Spleen (tissue), 7 donors: ENCODE data around the gene KIF7.

Experiments used
- CTCF ChIP-seq, 11 experiments: fragments of 200-600 bp in 7 of 11; fragments of 450-650 bp in 4 of 11; sonication (generic) in 4 of 11; IDR thresholded peaks in 8 of 11; conservative IDR thresholded peaks in 3 of 11; 1 replicate in 7 of 11; 2 replicates in 4 of 11; pipeline versions ENCODE4 v1.4.0 to v1.8.0; 2016 to 2021; ENCODE audit warnings: antibody characterized with exemption in 11 of 11, inconsistent platforms in 4 of 11, mild to moderate bottlenecking in 1 of 11
- POLR2A ChIP-seq, 3 donors: fragments of 450-650 bp; IDR thresholded peaks; one replicate each; pipeline ENCODE4 v1.5.1; 2017; ENCODE audit warnings: antibody characterized with exemption in 3 of 3, mild to moderate bottlenecking in 1 of 3
- POLR2AphosphoS5 ChIP-seq, 3 donors: sonication (generic); formaldehyde crosslinking; IDR thresholded peaks; one replicate each; pipeline ENCODE4 v1.5.1; 2017; ENCODE audit warnings: antibody characterized with exemption in 3 of 3
- donor health status: DM: no; HTN: no; CAD: no; lungs with moderate emphysema.
- donor health status: DM: no; HTN: no; CAD: no.
- donor health status: DM: no; HTN: no; CAD: no.

- TF ChIP-seq POLR2A (IDR thresholded peaks at IDR 0.05), result no peak
- TF ChIP-seq CTCF (IDR thresholded peaks at IDR 0.05 in 8 of 11, conservative IDR thresholded peaks at IDR 0.05 in 3 of 11), result no peak
- no peak for TF ChIP-seq POLR2AphosphoS5 (IDR thresholded peaks at IDR 0.05)
These were observed 13.2 kb downstream of the KIF7 start for GRCh38 chr15:89642106-89642505.
